ENCODE results near the gene ASMTL.
"Not testable (repeated sequence)": the region's sequence is repeated elsewhere in the genome, so short reads cannot be mapped to it uniquely, and the experiment has no call there.

The ASMTL gene

GRCh38 chrX:1387141-1387776 lies 65.5 kb downstream of the ASMTL start:
- no peak for DNase-seq

GRCh38 chrX:1386338-1387127 lies 66.2 kb downstream of the ASMTL start:
- no peak for DNase-seq

- no peak for DNase-seq
These were observed 67.2 kb downstream of the ASMTL start for GRCh38 chrX:1385253-1386223.

- DNase-seq, result no peak
These were observed 68.0 kb downstream of the ASMTL start for GRCh38 chrX:1384658-1385252.

GRCh38 chrX:1380672-1381233 lies 72.0 kb downstream of the ASMTL start:
- DNase-seq, result no peak

GRCh38 chrX:1378306-1378759 lies 74.4 kb downstream of the ASMTL start:
- DNase-seq, result no peak

GRCh38 chrX:1368385-1368698 lies 84.4 kb downstream of the ASMTL start:
- DNase-seq, result no peak

GRCh38 chrX:1366363-1366762 lies 86.3 kb downstream of the ASMTL start:
- not testable (repeated sequence) for DNase-seq

- DNase-seq, result no peak
These were observed 90.8 kb downstream of the ASMTL start for GRCh38 chrX:1361910-1362309.

GRCh38 chrX:1361275-1361674 lies 91.4 kb downstream of the ASMTL start:
- DNase-seq, result no peak

- no peak for DNase-seq
These were observed 92.5 kb downstream of the ASMTL start for GRCh38 chrX:1360171-1360570.

GRCh38 chrX:1359477-1359873 lies 93.2 kb downstream of the ASMTL start:
- no peak for DNase-seq

- DNase-seq, result no peak
These were observed 93.8 kb downstream of the ASMTL start for GRCh38 chrX:1358793-1359476.

GRCh38 chrX:1357993-1358392 lies 94.7 kb downstream of the ASMTL start:
- DNase-seq, result no peak

- DNase-seq, result no peak
These were observed 97.3 kb downstream of the ASMTL start for GRCh38 chrX:1355131-1356046.

GRCh38 chrX:1354036-1355019 lies 98.4 kb downstream of the ASMTL start:
- no peak for DNase-seq
